HG03045 (cell line): ENCODE results near the gene SAT1.
A peak's percentile ranks its signal among the peaks of the same experiment; 100 is the strongest.
"Not testable (repeated sequence)": the region's sequence is repeated elsewhere in the genome, so short reads cannot be mapped to it uniquely, and the experiment has no call there.

Experiments
- ATAC-seq: cut with Tn5 transposase; IDR thresholded peaks from one replicate; pipeline ENCODE4 v1.9.1; 2021; ENCODE audit warnings: mild to moderate bottlenecking, moderate library complexity; ENCODE audit not compliant: unreplicated experiment

The SAT1 gene

DNA sequence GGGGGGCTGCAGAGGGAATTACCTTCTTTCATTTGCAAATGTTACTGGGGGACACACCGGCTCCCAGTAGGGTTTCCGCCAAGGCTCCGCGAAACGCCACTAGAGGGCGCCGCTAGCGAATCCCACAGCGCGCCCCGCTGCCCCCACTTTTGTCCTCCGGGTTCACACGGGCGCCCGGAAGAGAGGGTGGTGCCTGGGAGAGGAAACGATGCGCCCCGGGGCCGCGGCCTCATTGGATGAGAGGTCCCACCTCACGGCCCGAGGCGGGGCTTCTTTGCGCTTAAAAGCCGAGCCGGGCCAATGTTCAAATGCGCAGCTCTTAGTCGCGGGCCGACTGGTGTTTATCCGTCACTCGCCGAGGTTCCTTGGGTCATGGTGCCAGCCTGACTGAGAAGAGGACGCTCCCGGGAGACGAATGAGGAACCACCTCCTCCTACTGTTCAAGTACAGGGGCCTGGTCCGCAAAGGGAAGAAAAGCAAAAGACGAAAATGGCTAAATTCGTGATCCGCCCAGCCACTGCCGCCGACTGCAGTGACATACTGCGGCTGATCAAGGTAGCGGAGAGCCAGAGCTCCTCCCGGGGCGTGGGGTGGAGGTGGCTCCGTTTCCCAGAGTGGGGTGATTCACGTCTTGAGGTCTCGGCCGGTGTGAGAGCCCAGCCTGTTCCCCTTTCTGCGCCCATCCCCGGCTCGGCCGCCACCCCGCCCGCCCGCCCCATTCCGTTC lies at the start of gene SAT1:
TSS of gene SAT1 (plus strand) at position 311 of the 726 bp plus-strand sequence. CDS start at position 490, 179 bp downstream.
- peak; percentile 91 for ATAC-seq

DNA sequence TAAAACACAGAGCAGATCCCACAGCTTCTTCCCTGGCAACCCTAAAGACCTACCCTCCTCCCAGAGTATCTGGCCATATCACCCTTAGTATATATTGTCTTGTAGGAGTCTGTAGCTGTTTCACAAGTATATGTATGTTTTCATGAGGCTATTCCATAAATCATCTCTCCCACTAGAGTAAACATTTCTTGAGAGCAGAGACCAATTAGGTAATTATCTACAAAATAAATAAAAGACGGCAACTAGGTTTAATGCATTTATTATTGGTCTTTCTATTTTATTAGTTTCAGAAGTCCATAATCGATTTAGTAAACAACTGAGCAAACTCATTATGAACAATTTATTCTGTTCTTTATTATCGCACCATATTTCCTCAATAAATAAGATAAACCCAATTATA lies 46.9 kb upstream of the SAT1 start:
- ATAC-seq = no peak

DNA sequence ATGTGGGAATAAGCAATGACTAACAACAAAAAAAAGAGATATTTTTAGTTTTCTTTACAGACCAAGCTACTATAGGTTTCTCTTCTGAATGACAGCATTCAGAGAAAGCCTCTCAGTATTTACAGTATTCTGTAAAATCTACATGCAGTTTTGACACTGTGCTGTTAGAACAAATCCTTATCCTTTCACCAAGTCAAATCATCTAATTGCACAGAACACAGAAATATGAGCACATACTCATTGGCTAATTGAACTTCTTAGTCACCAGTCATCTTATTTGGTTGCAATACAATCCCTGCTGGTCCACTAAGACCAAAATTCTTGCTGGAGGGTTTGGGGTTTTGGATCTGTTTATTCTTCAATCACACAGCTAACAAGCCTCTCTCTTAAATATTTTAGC lies 45.6 kb upstream of the SAT1 start:
- no peak for ATAC-seq

DNA sequence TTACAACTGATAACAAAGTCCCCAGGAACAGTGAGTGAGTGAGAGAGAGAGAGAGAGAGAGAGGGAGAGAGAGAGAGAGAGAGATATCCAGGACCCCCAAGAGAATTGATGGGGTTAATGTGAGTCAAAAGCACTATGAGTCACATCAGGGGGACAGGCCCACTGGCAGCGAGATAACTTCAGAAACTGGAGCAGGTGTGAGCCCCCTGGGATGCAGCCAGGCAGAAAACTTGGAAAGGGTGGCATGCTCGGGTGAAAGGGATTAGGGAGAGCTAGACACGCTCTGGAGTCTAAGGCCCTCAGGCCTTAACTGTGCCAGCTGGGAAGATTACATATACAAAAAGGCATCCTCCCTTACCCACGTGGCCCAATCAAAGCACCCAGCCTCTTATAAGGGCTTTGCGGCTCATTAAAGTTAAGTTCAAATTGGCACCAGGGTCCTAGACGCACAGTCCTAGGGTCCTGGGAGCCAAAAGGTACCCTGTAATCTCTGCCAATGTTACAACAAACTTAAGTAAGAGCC lies 40.7 kb upstream of the SAT1 start:
- no peak for ATAC-seq

DNA sequence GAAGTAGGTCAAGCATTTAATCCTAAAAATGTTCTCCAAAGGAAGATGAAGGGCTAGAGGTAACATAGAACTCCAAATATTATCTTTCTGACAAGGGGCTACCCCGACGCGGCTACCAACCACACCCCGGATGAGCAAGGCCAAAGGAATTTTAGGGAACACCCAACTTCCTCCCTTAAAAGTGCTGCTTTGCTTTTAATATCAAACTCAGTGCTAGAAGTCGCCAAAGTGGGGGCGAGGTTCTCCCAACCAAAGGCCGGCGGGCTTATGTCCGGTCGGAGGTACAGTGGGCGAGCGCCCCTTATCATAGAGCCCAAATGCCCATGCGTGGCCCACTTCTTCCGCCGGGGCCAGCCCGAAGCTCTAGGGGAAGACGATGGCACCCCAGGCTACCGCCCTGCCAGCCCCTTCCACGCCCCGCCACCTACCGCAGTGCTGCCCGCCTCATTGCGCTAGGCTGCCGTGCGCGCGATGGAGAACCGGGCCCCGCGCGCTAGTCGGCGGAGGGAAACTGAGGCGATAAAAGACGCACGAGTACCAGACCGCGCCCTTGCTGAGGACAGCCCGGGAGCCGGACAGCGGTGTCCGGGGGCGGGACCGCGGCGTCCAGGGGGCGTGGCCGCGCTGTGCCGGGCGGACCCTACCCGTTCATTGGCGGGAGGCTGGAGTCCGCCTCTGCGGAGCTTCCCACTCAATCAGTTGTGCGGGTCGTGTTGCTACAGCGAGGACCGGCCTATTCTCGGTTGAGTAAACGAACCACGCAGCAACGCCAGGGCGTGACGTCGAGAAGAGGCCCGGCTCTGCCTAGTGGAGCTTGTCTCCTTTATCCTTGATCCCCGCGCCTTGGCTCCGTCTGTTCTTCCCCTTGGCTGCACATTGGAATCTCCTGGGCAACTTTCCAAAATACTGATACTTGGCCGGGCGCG lies 40.0 kb upstream of the SAT1 start, which contains the start of gene ACOT9:
TSS of gene ACOT9 (minus strand) at position 580 of the 926 bp plus-strand sequence. CDS start at position 448, 132 bp downstream.
- ATAC-seq = peak; percentile 99

DNA sequence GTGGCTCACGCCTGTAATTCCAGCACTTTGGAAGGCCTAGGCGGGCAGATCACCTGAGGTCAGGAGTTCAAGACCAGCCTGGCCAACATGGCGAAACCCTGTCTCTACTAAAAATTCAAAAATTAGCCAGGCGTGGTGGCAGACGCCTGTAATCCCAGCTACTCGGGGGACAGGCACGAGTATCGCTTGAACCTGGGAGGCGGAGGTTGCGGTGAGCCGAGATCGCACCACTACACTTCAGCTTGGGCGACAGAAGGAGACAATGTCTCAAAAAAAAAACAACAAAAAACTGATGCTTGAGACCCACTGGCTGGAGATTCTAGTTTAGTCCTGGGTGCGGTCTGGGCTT lies 39.4 kb upstream of the SAT1 start:
- not testable (repeated sequence) for ATAC-seq

GRCh38 chrX:23745786-23746185 lies 37.2 kb upstream of the SAT1 start:
- ATAC-seq = no peak

DNA sequence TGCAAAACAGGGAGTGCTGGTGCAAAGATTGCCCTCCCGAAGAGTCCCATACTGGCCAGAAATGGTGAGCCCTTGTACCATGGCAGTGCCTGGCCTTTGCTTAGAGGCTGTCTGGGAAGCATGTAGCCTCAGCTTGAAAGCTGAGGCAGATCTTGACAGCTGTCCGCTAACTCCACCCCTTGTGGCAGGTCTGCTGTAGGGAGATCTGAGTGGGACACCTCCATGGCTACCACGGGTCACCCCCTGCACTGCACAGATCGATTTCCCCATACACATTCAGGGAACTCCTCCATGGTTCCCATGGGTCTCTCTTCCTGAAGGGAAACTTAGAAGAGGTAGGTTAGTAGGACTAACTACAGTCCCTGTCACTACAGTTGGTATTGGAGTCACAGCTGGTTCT lies 33.8 kb upstream of the SAT1 start:
- no peak for ATAC-seq

- ATAC-seq = no peak
These were observed 33.4 kb upstream of the SAT1 start for GRCh38 chrX:23749576-23749975.

DNA sequence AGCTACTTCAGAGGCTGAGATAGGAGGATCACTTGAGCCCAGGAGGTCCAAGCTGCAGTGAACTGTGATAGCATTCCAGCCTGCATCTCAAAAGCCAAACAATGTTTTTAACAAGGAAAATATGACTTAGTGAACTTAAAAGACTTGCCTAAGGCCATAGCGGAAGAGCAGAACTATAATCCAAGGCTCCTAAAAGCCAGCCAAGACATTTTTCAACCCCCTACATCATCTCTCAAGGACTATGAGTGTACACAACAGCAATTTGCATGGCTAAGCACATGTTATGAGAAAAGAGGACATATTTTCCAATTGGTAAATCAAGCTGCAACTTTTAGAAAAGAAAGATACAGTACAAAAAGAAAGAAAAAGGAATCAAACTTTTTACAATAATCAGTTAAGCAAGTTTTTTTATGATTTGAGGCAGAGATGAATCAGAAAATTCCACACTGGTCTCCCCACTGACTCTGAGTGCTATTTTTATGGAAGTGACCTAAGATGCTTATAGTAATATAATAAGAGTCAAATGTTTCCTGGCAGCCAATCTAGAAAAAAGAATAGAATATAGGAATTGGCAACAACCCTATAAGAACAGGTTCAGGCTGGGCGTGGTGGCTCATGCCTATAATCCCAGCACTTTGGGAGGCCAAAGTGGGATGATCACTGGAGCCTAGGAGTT lies 30.1 kb upstream of the SAT1 start:
- ATAC-seq = no peak

DNA sequence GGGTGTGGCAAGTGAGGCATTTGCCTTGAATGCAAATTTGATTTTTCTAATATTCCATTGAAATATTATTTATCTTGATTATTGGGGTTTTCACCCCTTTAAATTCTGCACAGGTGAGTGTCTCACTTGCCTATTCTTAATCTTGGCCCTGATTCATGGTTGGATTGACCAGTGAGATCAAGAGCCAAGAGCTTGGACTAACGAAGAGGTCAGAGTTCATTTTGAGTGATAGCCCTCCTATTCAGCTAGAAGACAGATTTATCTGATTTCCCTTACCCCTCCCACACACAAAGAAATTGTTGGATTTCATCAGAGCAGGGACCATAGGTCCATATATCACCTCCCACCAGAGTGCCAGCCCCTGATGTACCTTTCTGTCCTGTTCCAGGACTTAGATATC lies 28.3 kb upstream of the SAT1 start:
- ATAC-seq = no peak

GRCh38 chrX:23756165-23756564 lies 26.8 kb upstream of the SAT1 start:
- ATAC-seq = no peak

GRCh38 chrX:23759821-23760220 lies 23.2 kb upstream of the SAT1 start:
- no peak for ATAC-seq

DNA sequence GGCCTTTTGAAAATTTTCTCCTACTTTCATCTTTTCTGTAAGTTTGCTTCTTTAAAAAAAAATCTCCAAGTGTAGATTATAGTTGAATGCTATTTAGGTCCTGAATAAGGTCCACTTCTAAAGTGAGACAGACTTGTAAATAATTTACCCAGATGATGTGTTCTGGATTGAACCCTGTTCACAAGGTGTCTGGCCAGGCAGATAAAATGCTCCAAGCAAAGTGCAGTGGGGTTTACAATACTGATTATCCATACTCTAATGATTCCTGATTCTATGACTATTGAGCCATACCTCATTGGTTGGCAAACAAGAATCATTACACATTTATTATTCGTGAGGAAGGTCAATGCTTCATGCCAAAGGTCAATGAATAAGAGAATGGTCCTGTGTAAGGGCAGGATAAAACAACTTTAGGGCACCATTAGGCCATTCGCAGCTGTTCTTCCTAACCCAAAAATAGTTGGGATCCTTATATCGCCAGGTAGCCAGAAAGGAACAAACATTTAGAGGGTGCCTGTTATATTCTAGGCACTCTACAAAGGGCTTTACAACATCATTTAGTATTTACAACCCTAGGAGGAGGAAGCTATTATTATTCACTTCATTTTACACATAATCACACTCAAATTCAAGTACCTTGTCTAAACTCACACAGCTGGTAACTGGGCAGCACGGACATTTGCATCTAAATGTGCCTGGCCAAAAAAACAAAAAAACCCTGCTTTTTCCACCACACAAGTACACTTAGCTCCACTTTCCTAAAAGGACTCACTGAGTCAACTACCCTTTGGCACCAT lies 18.6 kb upstream of the SAT1 start:
- ATAC-seq = no peak

- no peak for ATAC-seq
These were observed 17.5 kb upstream of the SAT1 start for GRCh38 chrX:23765449-23765848.

GRCh38 chrX:23765868-23766267 lies 17.1 kb upstream of the SAT1 start:
- no peak for ATAC-seq

- no peak for ATAC-seq
These were observed 16.1 kb upstream of the SAT1 start for GRCh38 chrX:23766650-23767551.

DNA sequence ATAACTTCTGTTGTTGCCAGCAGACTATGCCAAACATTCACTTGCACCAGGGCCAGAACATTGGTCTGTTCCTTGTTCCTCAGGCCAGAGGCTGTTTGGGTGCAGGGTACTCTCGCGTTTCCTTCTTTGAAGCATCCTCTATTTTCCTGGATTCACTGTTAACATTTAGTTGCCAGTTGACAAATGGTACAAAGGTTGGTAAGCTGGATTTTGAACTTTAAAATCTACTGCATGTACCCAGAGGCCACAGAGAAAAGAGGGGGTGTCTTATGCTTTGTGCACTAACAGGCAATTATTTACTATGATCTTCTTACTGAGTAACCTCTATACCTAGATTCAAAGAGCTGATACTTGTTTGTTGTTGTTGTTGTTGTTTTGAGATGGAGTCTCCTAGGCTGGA lies 12.8 kb upstream of the SAT1 start:
- ATAC-seq = no peak

DNA sequence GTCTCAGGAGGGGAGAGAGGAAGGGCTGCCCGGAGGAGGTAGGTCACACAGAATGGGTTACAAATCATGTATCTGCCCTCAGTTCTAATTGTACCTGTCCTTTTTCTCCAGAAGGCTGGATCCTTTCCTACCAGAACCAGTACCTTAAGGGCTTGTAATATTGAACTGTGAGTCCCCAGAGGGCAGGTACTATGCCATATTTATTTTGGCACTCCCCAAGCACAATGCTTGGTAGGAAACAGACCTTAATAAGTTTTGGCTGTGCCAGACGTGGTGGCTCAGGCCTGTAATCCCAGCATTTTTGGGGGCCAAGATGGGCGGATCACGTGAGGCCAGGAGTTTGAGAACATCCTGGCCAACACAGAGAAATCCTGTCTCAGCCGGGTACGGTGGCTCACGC lies 11.9 kb upstream of the SAT1 start:
- not testable (repeated sequence) for ATAC-seq
